ENCODE results near the gene GGTLC2.
"Not testable (repeated sequence)": the region's sequence is repeated elsewhere in the genome, so short reads cannot be mapped to it uniquely, and the experiment has no call there.

The GGTLC2 gene

DNA sequence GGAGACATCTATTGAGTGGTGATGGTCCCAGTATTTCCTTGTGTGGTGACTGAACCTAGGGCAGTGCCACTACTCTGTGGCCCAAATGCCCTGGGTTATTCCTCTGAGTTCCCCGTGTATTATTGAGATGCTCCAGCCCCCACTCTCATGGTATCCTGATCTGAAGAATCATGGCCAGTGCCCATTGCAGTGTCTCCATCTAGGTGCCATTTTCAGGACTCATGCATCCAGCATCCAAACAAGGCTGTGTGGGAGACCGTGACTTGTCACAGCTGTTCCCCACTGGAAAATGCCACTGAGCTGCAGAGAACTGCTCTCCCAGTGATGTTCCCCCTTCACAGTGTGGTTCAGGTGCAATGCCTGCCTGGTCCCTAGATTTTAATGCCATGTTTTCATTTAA lies 24.7 kb downstream of the GGTLC2 start:
- DNase-seq (ENCODE audit: low spot score) = peak; percentile 22

DNA sequence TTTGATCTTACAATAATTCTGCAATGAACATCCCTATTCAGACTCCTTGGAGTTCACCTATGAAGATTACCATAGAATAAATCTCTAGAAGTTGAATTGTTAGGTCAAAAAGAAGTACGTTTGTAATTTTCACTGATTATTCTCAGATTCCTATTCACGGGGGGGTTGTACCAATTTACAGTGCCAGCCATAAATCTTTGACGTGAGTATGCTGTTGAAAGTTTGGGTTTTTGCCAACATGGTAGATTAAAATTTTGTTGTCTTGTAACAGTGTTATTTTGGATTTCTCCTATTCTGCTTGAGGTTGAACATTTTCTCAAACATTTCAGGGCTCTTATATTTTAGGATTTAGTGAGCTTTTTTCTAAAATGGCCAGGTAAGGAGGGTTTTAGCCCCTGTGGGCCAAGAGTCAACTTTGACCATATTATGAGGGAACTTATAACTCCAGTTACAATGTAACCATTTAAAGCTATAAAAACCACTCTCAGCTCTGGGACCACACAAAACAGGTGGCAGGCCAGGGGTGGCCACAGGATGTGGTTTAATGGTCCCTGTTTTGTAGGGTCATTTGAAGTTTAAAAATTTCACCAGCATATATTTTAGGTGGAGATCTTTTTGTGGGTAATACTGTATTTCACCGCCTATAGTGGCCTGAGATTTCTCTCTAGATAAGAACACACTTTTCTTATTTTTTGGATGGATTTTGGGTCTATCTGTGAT lies 25.8 kb downstream of the GGTLC2 start:
- no peak for DNase-seq (ENCODE audit: low spot score)

DNA sequence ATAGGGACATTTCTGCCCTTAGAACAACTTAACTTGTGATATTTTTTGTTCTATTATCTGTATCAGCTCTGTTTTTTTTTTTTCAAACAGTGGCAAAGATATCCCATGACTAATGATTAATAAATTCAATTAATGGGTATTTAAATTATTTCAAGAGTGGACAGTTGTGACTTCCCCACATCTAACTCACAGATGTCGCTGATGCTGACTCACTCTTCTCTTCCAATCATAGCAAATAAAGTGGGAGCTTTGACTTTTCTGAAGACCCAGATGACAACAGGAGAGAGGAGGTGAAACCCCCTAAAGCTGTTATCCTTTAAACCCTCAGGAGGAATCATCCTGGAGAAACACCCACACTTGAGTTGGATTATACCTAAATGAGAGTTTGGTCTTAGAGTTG lies 27.1 kb downstream of the GGTLC2 start:
- no peak for DNase-seq (ENCODE audit: low spot score)

DNA sequence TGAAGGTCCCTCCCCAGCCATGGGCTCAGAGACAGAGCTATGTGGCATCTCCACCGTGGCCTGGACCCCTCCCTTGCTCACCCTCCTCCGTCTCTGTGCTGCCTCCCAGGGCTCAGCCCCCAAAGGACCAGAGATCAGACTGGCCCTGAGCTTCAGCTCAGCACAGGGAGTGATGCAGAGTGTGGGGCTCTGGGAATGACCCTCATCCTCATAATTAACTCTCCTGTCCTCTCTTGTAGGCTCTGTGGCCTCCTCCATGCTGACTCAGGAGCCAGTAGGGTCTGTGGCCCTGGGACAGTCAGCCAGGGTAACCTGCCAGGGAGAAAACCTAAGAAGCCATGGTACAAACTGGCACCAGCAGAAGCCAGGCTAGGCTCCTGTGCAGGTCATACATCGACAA lies 28.7 kb downstream of the GGTLC2 start:
- DNase-seq (ENCODE audit: low spot score) = no peak

DNA sequence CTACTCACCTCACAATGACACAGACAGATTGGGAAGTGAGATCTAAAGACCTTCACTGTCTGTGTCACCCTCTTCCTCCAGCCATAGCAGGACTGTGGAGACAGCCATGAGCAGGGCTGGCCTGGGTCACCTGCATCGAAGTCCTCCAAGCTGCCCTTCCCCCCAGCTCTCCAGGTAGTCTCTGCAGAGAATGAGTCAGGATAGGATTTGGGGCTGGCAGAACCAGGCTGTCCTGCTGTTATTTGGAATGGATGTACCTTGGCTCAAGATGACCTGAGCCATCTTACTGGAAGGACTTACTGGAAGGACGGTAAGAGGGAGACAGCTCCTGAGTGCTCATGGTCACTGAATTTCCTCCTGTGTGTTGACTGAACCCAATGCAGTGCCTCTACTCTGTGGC lies 29.2 kb downstream of the GGTLC2 start:
- no peak for DNase-seq (ENCODE audit: low spot score)

DNA sequence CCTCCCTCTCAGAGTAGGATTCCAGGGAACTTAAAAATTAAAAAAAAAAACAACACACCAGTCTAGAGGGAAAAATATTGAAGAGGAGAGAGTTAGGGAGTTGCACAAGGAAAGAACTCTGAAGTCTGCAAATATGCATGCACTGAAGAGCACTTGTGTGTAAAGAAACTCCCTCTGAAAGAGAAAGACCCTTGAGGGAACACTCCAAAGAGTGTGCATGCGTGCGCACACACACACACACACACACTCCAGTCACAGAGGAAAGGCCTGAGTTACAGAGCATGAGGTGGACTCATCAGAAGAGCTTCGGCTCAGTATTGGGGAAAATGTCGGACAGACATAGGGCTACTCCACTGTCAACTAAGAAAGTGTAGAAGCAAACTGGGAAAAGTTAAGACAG lies 30.1 kb downstream of the GGTLC2 start:
- DNase-seq (ENCODE audit: low spot score) = peak; percentile 11

DNA sequence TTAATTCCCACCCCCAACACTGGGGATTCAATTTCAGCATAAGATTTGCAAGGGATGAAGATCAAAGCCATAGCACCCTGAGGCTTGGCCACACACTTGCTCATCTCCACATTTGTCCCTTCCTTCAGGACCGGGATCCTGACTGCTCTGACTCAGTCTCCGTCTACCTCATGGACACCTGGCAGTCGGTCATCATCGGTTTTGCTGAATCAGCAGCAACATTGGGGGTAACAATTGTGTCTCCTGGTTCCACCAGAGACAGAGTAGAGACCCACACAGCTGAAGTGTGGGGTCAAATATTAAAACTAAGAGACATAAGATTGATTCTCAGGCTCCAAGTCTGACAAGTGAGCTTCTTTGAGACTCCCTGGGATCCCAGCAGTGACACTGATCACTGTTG lies 34.6 kb downstream of the GGTLC2 start:
- peak; percentile 4 for DNase-seq (ENCODE audit: low spot score)

DNA sequence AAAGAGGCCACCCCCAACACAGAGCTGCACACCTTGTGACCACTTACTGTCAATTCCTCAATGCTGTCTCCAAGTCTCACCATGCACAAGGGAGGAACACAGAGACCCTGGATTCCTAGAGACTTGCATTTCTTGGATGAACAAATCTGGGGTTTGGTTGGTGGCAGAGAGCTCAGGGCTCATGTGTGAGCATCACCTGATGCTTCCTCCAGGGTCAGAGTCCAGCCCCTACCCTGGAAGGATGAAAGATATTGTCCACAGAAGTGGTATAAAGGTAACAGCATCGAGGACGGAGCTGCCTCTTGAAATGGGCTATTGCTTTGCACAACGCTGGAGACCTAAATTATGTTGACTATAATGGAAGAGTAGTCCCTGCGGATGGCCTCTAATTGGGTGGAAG lies 36.0 kb downstream of the GGTLC2 start:
- DNase-seq (ENCODE audit: low spot score) = peak; percentile 1

DNA sequence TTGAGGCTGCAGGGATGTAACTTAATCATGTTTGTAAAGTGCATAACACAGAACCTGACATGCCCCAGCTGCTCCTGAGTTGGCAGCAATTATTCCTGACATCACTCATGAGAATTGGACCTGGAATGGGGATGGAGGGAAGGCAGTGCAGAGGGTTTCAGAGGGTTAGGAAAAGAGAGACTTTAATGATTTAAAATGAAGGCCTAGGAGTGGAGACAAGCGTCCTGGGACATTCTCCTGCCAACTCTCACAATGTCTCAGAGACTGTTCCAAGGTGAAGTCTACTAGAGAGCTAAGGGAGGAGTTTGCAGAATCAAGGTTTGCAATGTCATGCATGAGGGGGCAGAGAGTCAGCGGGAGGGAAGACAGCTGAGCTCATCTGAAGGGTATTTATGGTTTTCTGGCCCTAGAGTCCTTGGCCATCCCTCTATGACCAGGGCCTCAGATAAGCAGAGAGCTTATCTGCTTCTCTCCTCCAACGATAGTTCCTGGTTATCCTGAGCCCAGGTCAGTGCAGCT lies 36.9 kb downstream of the GGTLC2 start:
- DNase-seq (ENCODE audit: low spot score) = peak; percentile 60

DNA sequence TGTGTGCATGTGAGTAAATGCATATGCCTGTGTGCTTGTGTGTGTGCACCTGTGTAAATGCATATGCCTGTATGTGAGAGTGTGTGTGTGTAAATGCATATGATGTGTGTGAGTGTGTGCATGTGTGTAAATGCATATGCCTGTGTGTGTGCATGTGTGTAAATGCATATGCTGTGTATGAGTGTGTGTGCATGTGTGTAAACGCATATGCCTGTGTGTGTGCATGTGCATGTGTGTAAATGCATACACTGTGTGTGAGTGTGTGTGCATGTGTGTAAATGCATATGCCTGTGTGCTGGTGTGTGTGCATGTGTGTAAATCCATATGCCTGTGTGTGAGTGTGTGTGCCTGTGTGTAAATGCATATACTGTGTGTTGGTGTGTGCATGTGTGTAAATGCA lies 37.8 kb downstream of the GGTLC2 start:
- DNase-seq (ENCODE audit: low spot score) = peak; percentile 15

DNA sequence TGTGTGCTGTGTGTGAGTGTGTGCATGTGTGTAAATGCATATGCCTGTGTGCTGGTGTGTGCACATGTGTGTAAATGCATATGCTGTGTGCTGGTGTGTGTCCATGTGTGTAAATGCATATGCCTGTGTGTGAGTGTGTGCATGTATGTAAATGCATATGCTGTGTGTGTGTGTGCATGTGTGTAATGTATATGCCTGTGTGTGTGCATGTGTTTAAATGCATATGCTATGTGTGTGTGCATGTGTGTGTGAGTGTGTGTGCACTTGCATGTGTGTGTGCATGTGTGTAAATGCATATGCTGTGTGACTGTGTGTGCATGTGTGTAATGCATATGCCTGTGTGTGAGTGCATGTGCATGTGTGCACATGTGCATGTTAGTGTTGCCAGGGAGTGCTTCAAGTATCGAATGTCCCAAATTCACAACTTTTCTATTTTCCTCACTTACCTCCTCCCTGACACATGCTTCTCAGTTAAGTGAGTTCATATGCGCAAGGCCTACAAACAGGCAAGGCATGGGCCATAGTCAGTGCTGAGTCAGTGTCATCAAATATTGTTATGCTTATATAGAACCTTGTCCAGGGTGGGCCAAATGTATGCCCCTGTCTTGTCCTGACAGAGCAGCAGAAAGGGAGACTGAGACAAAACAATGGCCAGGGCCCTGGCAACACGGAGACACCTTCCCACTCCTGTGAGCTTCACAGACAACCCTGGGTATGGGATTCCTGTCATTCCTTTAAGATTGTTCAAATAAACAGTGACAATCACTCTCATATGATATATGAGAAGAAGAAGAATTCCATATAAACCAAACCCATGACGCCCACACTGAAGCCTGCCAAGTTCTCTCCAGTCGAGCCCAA lies 38.6 kb downstream of the GGTLC2 start:
- DNase-seq (ENCODE audit: low spot score) = no peak

DNA sequence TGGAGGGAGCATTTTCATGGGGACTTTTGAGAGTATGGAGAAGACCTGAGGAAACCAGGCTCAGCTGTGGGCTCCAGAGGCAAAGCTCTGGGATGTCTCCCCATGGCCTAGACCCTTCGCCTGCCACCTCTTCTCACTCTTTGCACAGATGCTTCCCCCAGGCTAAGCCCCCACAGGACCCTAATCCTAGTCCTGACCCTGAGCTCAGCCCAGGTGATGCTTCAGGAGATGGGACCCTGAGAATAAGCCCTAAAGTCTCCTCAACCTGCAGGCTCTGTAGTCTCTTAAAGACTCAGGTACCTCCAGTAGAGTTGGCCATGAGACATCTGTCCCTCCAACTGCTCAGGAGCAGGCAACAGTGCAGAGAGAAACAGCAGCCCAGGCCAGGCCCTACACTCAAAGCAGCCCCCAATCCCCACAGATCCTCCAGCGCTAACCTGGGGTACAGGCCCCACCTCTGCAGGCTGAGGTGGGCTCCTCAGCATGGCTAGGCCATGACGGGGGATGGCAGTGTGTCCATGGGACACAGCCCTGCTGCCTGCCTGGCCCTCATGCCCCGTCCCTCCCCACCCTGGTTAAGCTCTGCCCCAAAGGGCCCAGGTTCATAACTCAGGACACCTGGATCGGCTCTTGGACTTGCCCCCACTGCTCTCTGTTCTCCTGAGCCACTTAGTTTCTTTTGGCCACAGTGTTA lies 39.4 kb downstream of the GGTLC2 start:
- DNase-seq (ENCODE audit: low spot score) = no peak

DNA sequence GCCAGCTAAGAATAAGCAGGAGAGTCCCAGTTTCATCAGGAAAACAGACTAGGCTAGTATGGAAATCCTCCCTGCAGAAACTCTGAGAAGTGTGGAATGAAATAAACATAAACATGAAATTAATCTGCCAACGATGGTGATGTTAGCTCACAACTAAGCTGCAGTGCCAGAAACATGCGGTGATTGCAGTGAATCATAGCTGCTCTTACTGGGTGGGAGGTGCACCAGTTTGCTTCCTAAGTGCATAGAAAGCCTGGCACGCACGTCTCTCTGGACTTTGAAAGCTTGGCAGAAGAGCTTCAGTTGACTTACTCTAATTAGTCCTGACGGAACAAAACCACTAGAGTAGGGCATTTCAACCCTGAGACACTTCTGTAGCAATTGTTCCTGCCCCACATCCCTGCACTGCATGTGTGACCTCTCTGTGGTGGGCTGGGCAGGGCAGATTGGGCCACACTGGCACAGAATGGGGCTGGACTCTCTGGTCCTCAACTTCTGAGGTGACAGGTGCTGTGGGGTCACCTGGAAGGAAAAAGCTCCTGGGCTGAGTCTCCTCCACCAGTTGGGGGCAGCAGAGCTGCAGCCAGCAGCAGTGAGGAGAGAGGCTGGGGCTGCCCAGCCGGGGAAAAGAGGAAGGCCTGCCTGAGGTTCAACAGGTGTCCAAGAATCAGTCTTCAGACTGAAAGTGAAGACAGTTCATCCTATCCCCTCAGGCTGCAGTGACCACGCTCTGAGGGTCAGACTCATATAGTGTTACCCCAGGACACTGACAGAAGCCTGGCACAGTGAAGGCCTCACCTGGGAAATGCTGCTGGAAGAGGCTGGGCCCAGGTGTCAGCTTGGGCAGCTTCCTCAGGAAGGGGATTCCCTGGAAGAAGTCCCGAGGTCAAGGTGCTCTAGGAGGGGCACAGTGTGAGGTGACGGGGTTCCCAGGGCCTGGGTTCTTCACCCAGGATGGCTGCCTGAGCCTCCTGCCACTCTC lies 40.5 kb downstream of the GGTLC2 start:
- DNase-seq (ENCODE audit: low spot score) = no peak

DNA sequence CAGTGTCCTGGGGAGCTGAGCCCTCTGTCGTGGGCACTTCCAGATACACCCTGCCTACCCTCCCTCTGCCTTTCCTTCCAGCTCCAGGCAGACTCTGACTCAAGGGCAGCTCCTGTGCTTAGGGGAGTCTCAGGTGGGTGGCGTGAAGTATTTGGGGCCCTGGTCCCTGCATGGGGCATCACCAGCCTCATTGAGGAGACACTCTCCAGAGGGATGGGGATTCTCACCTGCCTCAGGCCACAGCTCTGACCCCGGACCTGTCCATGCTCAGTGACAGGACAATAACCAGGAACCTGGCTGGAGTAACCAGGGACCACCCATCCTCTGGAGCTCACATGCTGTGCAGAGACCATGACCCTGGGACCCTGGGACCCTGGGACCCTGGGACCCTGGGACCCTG lies 41.2 kb downstream of the GGTLC2 start:
- DNase-seq (ENCODE audit: low spot score) = no peak

DNA sequence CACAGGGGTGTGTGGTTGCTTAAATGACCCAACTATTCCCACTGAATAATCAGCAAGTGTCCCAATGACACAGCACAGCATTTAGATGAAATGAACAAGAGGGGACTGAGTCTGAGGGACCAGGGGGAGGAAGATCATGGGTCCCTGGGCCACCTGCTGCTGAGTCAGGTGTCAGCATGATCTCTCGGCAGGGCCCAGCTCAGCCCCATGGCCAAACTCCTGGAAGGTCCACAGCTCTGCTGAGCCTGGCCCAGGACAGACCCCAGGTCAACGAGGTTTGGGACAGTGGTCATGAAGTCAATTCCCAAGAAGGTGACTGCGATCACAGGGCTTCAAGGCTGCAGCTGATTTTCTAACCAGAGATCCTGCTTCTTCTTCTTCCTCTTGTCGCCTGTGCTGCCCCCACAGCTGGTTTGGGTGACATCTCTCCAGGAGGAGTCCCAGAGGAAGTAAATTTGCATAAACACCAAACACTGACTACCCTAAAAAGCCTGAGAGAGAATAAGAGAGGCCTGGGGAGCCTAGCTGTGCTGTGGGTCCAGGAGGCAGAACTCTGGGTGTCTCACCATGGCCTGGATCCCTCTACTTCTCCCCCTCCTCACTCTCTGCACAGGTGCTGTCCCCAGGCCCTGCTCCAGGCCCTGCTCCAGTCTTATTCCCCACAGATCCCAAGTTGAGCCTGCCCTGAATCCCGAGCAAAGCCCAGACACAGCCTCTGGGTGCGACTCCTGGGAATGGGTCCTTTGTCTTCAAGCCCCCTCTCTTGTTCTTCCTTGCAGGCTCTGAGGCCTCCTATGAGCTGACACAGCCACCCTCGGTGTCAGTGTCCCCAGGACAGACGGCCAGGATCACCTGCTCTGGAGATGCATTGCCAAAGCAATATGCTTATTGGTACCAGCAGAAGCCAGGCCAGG lies 42.0 kb downstream of the GGTLC2 start:
- not testable (repeated sequence) for DNase-seq (ENCODE audit: low spot score)

DNA sequence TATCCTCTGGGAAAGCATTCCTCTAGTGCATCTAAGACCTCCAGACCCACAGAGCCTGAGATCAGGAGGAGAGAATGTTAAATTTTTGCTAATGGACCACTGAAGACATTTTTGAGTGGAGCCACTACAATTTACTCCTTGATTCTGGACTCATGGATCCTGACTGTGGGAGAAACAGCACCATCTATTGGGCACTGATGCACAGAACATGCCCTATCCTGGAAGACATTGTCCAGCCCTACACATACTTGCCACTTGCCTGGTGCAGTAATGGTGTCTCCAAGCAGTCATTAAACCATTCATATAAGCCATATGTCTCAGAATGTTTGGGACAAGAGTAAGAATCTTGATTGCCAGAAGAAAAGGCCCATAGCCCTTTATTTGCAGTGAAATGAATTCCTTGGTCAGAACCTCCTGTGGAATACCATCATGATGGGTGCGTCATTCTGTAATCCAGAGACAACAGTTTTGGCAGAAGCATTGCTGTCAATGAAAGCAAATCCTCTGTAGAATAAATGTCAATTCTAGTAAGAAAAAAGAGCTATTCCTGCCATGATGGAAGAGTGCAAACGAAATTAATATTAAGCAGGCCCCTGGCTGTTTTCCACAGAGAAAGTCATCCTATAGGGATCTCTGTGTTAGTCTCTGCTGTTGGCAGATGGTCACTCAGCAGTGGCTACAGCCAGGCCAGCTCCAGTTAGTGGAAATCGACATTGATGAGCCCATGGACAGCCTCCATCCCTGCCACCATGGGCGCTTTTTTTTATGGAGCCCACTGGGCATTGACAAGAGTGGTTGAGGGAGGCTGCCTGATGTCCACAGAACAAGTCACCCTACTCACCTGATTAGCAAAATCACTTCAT lies 43.5 kb downstream of the GGTLC2 start:
- no peak for DNase-seq (ENCODE audit: low spot score)

DNA sequence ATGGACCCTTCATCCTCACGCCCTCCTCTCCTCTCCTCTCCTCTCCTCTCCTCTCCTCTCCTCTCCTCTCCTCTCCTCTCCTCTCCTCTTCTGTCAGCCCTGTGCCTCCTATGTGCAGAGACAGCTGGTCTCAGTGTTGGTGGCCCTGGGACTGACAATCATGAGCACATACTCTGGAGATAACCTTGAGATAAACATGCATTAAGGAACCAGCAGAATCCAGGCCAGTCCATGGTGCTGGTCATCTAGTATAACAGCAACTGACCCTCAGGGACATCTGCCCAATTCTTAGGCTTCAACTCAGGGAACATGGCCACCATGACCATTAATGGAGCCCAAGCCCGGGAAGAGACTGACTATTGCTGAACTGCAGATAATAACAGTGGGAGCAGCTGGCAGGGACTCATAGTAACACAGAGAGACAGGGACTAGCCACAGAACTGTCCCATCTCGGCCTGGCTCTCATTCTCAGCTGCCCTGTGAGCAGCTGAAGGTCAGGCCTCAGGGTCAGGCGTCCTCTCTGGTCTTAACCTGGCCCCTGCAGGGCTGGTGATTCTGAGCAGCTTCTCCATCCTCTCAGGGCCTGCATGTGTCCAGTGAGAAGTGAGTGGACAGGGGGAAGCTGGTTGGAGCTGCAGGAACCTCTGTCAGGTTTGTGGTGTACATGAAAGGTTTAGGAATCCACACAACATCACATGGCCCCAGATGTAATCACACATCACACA lies 45.4 kb downstream of the GGTLC2 start:
- no peak for DNase-seq (ENCODE audit: low spot score)

DNA sequence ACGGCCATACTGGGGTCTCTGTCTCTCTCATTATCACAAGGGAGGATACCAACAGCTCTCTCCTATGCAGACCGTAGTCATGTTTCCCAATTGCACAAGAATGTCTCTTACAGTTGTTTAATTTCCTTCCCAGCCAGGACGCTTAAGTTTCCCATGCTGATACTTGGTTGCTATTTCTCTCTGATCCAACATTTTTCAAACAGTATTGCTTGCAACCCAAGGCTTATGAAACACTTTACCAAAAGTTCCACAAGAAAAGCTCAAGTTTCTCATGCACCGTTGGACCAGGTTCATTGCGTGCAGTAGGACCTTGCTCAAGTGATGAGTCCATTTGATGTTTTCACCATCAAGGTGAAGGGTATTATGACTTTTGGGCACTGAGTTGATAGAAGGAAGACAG lies 46.6 kb downstream of the GGTLC2 start:
- no peak for DNase-seq (ENCODE audit: low spot score)

All from left forelimb (tissue), 1 donor.